Skeletal muscle satellite cell (primary cell): ENCODE data around the gene CARM1.
"Not testable (repeated sequence)": the region's sequence is repeated elsewhere in the genome, so short reads cannot be mapped to it uniquely, and the experiment has no call there.

ENCODE experiments used
- H3K27me3 ChIP-seq: 2 replicates; pipeline ENCODE4 v1.7.0; 2013; ENCODE audit warnings: low read length; ENCODE audit not compliant: control insufficient read depth, insufficient read depth
- H3K36me3 ChIP-seq: 2 replicates; pipeline ENCODE4 v1.7.0; 2013; ENCODE audit warnings: mild to moderate bottlenecking, control low read depth, low read length; ENCODE audit not compliant: insufficient read depth
- H3K4me1 ChIP-seq: 2 replicates; pipeline ENCODE4 v1.7.0; 2013; ENCODE audit warnings: low read length; ENCODE audit not compliant: control insufficient read depth, insufficient read depth
- H3K4me2 ChIP-seq: 2 replicates; pipeline ENCODE4 v1.7.0; 2013; ENCODE audit warnings: mild to moderate bottlenecking, low read length
- H3K4me3 ChIP-seq: 2 replicates; pipeline ENCODE4 v1.7.0; 2013; ENCODE audit warnings: low read length
- H3K9ac ChIP-seq: 2 replicates; pipeline ENCODE4 v1.7.0; 2013; ENCODE audit warnings: mild to moderate bottlenecking, low read depth, low read length, moderate library complexity
- H3K9me3 ChIP-seq: replicated peaks from 2 replicates; pipeline ENCODE4 v1.7.0; 2013; ENCODE audit warnings: mild to moderate bottlenecking, control low read depth, low read length

The CARM1 gene

DNA sequence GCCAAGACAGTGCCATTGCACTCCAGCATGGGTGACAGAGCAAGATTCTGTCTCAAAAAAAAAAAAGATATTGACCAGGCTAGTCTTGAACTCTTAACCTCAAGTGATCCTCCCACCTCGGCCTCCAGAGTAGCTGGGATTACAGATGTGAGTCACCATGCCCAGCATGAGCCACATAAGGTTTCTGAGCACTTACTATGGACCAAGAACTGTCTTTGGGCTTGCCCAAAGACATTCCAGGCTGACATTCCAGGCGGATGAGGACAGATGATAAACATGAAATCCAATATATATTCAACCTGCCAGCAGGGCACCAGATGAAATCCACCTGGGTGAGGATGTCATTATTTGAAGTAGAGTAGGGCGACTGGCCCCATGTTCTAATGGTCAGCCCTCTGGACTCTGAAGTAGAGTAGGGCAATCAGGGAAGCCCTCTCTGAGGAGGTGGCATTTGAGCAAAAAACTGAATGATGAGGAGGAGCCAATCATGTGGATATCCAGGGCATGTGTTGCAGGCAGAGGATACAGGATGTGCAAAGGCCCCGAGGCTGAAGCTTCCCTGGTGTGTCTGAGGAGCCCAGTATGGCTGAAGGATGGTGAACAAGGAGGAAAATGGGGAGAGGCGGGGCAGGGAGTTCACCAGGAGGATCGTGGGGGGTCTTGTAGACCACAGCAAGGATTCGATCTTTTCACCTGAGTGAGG lies 19.1 kb upstream of the CARM1 start:
- no peak overlapping the region for H3K9ac ChIP-seq
- H3K4me3 ChIP-seq = no peak overlapping the region
- no peaks in the 10 kb centered on the region for H3K27me3 ChIP-seq
- H3K36me3 ChIP-seq = no peaks in the 10 kb centered on the region
- no peaks in the 10 kb centered on the region for H3K9me3 ChIP-seq
- no peaks in the 10 kb centered on the region for H3K4me1 ChIP-seq
- H3K4me2 ChIP-seq = no peak overlapping the region

DNA sequence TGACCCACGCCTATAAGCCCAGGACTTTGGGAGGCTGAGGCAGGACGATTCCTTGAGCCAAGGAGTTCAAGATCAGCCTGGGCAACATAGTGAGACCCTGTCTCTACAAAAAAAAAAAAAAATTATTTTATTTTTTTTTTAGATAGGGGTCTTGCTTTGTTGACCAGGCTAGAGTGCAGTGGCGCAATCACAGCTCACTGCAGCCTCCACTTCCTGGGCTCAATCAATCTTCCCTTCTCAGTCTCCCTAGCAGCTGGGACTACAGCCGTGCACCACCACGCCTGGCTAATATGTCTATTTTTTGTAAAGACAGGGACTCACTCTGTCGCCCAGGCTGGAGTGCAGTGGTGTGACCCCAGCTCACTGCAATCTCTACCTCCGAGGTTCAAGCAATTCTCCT lies 18.4 kb upstream of the CARM1 start:
- H3K4me2 ChIP-seq = no peak overlapping the region
- no peak overlapping the region for H3K4me3 ChIP-seq
- no peaks in the 10 kb centered on the region for H3K36me3 ChIP-seq
- no peaks in the 10 kb centered on the region for H3K4me1 ChIP-seq
- H3K9me3 ChIP-seq = no peaks in the 10 kb centered on the region
- no peaks in the 10 kb centered on the region for H3K27me3 ChIP-seq
- H3K9ac ChIP-seq = no peak overlapping the region

DNA sequence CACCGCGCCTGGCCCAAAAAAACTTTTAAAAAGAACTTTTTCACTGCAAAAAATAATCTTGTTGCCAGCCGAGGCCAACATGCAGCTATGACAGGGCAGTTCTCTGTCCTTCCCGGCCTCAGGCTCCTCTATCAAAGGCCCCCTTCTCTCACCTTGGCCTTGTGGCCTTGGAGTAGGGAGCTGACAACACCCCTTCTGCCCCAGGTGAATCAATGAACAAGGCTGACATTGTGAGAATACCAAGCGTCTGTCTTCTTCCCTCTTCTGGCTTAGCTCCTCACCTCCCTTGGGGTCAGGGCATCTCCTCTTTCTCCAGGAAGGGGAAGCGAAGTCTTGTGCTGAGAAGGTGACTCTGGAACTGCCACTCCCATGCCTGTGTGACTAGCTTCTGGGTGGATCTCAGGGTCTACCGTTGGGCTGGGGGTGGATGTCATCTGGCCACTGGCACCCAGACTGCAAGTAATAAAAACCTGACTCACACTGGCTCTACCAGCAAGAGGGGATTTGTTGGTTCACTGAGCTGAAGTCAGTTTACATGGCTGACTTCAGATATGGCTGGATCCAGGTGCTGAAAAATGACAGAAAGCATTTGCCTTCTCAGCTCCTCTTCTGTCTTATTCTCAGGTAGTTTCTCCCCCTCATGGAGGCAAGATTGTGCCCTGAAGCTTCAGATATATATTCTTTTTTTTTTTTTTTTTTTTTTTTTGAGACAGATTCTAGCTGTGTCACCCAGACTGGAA lies 16.8 kb upstream of the CARM1 start:
- no peak overlapping the region for H3K4me2 ChIP-seq
- no peak overlapping the region for H3K9ac ChIP-seq
- H3K36me3 ChIP-seq = no peaks in the 10 kb centered on the region
- no peaks in the 10 kb centered on the region for H3K4me1 ChIP-seq
- no peaks in the 10 kb centered on the region for H3K27me3 ChIP-seq
- no peaks in the 10 kb centered on the region for H3K9me3 ChIP-seq
- no peak overlapping the region for H3K4me3 ChIP-seq

DNA sequence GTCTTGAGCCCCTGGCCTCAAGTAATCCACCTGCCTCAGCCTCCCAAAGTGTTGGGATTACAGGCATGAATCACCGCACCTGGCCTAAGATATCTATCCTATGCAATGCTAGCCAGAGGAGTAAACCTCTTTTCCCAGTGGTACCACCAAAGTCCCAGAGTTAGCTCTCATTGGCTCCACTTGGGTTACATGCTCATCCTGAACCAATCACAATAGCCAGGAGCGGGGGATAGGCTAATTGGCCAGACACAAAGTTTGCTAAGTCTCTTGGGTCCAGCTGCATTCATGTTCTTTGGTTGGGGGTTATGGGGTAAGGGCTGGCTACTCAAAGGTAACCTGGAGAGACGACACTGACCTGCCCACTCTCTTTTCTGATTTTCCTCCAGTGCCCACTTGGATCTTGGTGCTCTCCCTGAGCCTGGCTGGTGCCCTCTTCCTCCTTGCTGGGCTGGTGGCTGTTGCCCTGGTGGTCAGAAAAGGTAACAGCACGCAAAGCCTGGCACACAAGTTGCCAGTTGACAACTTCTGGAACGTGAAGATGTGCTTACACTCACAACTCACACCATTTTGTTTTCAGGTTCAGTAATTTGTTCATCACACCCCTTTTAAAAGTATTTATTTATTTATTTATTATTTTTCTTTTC lies 15.4 kb upstream of the CARM1 start:
- Histone ChIP-seq H3K4me2 (no peak overlapping the region), H3K9me3 (no peaks in the 10 kb centered on the region), H3K36me3 (no peaks in the 10 kb centered on the region), H3K4me3 (no peak overlapping the region), H3K9ac (no peak overlapping the region), H3K4me1 (no peaks in the 10 kb centered on the region), H3K27me3 (no peaks in the 10 kb centered on the region)

DNA sequence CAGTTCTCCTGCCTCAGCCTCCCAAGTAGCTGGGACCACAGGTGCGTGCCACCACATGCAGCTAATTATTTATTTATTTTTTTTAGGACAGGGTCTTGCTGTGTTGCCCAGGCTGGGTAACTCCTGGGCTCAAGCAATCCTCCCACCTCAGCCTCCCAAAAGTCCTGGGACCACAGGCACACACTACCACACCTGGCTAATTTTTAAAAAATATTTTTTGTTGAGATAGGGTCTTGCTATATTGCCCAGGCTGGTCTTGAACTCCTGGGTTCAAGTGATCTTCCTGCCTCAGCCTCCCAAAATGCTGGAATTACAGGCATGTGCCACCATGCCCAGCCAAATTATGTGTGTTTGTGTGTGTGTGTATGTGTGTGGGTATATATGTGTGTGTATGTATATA lies 14.5 kb upstream of the CARM1 start:
- not testable (repeated sequence) for H3K36me3 ChIP-seq, H3K27me3 ChIP-seq, H3K4me3 ChIP-seq, H3K9me3 ChIP-seq, H3K9ac ChIP-seq, H3K4me1 ChIP-seq, H3K4me2 ChIP-seq

DNA sequence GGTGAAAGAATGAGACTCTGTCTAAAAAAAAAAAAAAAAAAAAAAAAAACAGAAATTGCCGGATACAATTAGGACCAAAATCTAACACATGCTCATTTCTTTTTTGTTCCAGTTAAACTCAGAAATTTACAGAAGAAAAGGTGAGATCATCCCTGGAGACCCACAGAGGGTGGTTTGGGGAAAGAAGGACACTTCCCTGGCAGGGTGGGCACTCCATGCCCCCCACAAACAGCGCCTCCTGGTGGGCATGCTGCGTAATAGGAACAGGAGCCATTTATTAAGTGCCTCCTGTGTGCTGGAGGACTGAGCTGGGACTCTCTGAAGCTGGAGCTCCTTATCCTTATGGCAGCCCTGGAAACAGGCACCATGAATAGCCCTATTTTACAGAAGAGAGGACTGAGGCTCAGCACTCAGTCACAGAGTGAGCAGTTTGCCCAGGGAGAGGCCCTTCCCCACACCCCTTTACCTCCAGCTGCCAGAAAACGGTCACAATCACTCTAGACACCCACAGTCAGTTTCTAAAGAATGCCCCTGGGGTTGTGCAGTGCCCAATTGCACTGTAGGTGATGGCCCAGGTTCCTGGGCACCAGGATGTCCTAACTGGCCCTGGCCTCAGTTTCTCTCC lies 13.0 kb upstream of the CARM1 start:
- no peak overlapping the region for H3K4me2 ChIP-seq
- H3K4me1 ChIP-seq = peaks cover 5% of the 10 kb centered on the region
- no peaks in the 10 kb centered on the region for H3K9me3 ChIP-seq
- no peak overlapping the region for H3K9ac ChIP-seq
- H3K27me3 ChIP-seq = no peaks in the 10 kb centered on the region
- H3K4me3 ChIP-seq = no peak overlapping the region
- H3K36me3 ChIP-seq = no peaks in the 10 kb centered on the region

DNA sequence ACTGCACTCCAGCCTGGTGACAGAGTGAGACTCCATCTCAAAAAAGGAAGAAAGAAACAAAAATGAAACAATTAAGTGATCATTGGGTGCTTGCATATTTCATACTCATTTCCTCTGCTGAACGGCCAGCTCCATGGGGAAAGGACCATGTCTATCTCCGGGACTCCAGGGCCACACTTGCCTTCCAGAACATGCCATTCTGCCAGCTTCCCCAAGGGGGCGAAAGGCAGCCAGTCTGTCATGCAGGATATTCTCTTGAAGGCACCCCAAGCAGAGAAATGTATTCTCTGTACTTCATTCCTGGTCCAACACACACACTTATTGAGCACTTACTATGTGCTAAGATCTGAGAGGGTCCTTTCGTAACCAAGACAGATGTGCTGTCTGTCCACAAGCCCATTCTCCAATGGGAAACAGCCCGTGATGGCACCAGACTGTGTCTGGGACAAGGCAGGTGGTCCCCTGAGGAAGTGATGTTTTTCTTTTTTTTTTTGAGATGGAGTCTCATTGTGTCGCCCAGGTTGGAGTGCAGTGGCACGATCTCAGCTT lies 10.2 kb upstream of the CARM1 start:
- H3K27me3 ChIP-seq = no peaks in the 10 kb centered on the region
- peaks cover 15% of the 10 kb centered on the region for H3K4me1 ChIP-seq
- no peaks in the 10 kb centered on the region for H3K36me3 ChIP-seq
- H3K9me3 ChIP-seq = no peaks in the 10 kb centered on the region
- H3K4me3 ChIP-seq = no peak overlapping the region
- H3K9ac ChIP-seq = no peak overlapping the region
- H3K4me2 ChIP-seq = no peak overlapping the region

DNA sequence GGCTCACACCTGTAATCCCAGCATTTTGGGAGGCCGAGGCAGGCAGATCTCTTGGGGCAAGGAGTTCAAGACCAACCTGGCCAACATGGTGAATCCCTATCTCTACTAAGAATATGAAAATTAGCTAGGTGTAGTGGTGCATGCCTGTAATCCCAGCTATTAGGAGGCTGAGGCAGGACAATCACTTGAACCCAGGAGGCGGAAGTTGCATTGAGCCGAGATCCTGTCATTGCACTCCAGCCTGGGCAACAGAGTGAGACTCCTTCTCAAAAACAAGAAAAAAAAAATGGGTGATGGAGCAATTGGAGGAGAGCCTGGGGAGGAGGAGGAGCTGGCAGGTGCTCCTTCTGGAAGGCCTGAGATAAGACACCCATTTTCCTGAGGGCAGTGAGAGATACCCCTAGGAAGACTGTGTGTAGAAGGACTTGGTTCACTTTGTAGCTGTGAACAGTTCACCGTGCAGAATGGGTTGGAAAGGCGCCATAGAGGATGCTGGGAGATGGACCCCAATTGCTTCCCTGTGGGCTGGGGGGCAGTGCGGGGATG lies 8.7 kb upstream of the CARM1 start:
- Histone ChIP-seq H3K9me3 (no peaks in the 10 kb centered on the region), H3K4me2 (no peak overlapping the region), H3K27me3 (no peaks in the 10 kb centered on the region), H3K4me3 (no peak overlapping the region), H3K4me1 (peaks cover 15% of the 10 kb centered on the region), H3K36me3 (no peaks in the 10 kb centered on the region), H3K9ac (no peak overlapping the region)

DNA sequence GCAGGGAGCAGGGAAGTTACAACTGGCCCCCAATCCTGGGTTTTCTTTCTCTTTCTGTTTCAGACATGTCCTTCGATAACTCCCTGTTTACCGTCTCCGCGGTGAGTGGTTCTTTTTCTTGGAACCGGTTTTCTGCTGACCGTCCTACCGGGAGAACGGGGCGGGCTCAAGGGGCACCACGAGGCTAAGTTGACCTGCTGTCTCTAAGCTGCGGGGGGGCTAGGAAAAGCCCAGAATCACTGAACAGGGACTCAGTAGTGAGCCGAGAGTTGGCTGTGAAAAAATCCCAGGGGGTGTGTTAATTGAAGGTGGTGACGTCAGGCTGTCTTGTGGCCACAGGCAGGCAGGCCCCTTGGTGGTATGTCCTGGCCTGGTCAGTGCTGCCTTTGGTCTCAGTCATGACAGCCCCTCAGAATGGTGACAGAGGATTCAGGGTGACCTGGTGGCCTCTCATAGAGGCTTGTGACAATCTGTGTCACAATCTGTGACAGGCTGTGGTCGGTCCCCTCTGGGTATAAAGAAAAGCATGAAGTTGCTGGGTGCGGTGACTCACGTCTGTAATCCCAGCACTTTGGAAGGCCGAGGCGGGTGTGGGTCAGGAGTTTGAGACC lies 8.1 kb upstream of the CARM1 start:
- no peaks in the 10 kb centered on the region for H3K9me3 ChIP-seq
- no peaks in the 10 kb centered on the region for H3K27me3 ChIP-seq
- peaks cover 15% of the 10 kb centered on the region for H3K4me1 ChIP-seq
- H3K4me2 ChIP-seq = no peak overlapping the region
- no peaks in the 10 kb centered on the region for H3K36me3 ChIP-seq
- no peak overlapping the region for H3K4me3 ChIP-seq
- no peak overlapping the region for H3K9ac ChIP-seq

DNA sequence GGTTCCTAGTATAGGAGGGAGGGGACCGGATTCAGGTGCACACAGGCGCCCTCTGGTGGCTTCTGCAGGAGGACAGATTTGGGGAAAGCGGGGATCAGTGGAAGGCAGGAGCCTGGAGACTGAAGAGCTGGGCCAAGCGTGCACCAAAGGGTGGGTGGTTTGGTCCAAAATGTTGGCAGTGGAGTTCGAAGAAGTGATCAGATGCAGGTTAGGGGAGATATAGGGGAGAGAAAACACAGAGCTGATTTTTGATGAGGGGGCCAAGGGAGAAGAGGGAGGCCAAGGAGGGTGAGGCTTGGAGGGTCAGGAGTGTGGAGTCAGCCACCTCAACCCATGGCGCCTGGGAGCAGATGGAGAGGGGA lies 6.8 kb upstream of the CARM1 start:
- Histone ChIP-seq H3K9me3 (no peaks in the 10 kb centered on the region), H3K36me3 (no peaks in the 10 kb centered on the region), H3K4me2 (peak overlapping the region; percentile 56), H3K9ac (no peak overlapping the region), H3K27me3 (no peaks in the 10 kb centered on the region), H3K4me3 (no peak overlapping the region), H3K4me1 (peaks cover 15% of the 10 kb centered on the region)

DNA sequence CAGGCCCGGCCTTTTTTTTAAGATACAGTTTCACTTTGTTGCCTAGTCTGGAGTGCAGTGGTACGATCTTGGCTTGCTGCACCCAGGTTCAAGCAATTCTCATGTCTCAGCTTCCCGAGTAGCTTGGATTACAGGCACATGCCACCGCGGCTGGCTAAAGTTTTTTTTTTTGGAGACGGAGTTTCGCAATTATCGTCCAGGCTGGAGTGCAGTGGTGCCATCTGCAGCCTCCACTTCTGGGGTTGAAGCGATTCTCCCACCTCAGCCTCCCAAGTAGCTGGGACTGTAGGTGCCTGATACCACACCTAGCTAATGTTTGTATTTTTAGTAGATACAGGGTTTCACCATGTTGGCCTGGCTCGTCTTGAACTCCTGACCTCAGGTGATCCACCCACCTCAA lies 4.9 kb upstream of the CARM1 start:
- H3K4me2 ChIP-seq = no peak overlapping the region
- no peaks in the 10 kb centered on the region for H3K9me3 ChIP-seq
- no peak overlapping the region for H3K9ac ChIP-seq
- H3K36me3 ChIP-seq = no peaks in the 10 kb centered on the region
- H3K4me3 ChIP-seq = no peak overlapping the region
- peaks cover 20% of the 10 kb centered on the region for H3K4me1 ChIP-seq
- H3K27me3 ChIP-seq = no peaks in the 10 kb centered on the region
